Stimulated activated CD8-positive, alpha-beta memory T cell treated with anti-CD3 and anti-CD28 coated beads, Interleukin-4, amount 100 ng/mL, for 4 hours (primary cell): Measurements from ENCODE around the gene ATP2A1.
"Not testable (repeated sequence)": the region's sequence is repeated elsewhere in the genome, so short reads cannot be mapped to it uniquely, and the experiment has no call there.

Experiments
- DNase-seq, 2 donors: peaks; one replicate each; pipeline ENCODE4 v3.0.0-alpha.2; 2020; ENCODE audit warnings: low read depth in 2 of 2, low spot score in 1 of 2

Gene ATP2A1

DNA sequence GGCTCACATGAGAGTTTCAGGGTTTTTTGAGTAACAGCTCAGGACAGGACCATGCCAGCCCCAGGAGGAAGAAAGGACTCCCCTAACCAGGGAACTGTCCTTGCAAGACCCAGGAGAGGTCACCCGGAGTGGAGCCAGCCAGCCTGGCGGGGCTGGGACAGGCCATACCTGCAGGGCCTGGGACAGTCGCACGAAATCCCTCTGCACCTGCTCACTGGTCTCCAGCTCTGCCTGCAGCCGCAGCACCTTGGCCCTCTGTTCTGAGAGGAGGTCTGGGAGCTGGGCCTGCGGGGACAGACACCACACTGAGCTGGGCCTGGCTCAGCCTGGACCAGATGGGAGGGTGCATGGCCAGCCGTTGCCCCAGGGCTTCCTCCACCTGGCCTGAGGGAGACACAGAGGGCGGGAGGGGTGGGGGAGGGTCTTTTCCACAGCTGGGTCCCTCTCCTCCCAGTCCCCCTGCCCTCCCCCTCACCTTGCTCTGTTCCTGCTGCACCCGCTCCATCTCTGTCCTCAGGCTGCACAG, 27.0 kb downstream of the ATP2A1 start:
- no peak for DNase-seq

DNA sequence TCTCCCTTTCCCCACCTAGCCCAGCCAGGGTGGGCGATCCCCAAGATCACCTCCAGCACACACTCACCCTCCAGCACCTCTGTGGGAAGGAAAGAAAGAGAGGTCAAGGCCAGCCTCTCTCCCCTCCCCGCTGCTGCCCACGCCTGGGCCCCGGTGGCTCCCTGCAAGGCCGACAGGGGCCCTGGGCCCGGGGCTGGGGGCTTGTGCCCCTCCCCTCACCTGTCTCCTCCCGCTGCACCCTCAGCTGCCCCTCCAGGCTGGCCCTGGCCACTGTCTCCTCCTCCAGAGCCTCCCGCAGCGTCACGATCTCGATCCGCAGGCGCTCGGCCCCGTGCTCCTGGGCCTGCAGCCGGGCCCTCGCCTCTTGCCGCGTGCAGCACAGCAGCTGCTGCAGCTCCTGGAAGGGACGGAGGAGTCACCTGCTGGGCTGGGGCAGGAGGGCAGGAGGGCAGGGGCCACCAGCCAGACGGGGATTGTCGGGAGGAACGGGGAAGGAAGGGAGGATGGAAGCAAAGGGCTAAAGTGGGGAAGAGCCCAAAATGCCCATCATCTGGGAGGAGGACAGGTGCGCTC, 27.6 kb downstream of the ATP2A1 start:
- no peak for DNase-seq

DNA sequence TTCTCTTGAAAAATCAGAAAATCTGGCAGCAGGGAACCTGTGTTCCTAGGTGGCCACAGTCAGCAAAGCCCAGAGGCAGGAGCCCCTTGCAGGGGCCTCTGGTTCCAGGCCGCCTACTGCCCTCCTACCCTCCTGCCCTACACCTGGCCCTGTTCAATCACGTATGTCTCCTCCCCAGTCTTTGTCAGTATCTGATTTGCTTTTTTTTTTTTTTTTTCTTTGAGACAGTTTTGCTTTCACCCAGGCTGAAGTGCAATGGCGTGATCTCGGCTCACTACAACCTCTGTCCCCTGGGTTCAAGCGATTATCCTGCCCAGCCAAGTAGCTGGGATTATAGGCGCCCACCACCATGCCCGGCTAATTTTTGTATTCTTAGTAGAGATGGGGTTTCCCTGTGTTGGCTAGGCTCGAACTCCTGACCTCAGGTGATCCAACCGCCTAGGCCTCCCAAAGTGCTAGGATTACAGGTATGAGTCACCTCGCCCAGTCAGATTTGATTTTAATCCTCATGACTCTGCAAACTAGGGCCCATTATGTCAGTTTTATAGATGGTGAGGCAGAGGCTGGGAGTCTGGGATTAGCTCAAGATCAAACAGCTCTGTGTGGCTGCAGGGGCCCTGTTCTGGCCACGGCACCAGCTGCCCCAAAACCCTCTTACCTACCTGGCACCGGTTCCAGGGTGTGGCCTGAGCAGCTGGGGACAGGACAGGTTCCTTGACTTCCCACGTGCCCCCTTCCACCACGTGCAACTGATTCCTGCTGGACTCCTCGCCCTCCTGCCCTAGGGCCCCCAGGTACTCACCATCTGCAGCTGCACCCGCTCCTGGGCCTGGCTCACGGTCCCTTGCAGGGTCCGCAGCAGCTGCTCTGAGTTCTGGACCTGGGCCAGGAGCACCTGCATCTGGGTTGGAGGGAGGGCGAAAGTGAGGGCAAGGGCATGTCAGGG, 32.1 kb downstream of the ATP2A1 start:
- DNase-seq: no peak

DNA sequence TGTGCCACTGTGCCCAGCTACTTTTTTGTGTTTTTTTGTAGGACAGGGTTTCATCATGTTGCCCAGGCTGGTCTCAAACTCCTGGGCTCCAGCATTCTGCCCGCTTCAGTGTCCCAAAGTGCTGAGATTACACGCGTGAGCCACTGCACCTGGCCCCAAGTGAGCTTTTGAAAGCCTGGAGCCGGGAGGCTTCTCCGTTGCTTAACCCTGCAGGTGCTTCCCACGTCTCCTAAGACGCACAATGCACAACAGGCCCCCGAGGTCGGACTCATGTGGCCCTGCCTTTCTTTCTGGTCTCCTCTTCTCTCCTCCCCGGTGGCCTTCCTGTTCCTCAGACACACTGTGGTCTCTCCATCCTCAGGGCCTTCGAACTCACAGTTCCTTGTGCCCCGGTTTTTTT, 34.3 kb downstream of the ATP2A1 start:
- no peak for DNase-seq

DNA sequence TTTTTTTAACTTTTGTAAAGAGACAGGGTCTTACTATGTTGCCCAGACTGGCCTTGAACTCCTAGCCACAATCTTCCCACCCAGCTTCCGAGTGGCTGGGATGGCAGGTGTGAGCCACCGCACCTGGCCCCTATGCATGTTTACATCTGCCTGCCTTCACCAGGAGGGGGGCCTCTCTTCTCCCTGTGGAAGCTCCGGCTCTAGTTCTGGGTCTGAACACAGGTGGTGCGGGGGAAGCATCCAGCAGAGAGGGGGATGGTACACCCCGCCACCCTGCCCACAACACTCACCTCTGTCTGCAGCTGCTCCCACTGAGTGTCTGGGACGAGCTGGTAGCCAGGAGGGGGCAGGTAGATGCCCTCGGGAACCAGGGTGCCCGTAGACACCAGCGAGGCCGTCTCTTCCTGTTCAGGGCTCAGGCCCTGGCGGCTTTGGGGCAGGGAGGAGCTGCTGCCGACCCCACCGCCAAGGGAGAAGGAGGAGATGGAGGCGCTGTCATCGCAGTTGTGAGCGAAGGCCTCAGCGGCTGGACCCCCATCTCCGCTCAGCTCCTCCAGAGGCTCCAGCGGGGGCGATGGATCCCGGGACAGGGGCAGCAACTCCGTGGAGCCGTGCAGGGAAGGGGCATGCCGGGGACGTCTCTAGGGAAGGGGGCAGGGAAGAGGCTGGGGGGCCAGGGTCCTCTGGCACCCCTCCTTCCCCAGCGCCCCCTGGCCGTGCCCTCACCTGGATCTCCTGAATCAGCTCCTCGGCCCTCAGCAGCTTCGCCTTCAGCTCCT, 35.8 kb downstream of the ATP2A1 start:
- DNase-seq: no peak

DNA sequence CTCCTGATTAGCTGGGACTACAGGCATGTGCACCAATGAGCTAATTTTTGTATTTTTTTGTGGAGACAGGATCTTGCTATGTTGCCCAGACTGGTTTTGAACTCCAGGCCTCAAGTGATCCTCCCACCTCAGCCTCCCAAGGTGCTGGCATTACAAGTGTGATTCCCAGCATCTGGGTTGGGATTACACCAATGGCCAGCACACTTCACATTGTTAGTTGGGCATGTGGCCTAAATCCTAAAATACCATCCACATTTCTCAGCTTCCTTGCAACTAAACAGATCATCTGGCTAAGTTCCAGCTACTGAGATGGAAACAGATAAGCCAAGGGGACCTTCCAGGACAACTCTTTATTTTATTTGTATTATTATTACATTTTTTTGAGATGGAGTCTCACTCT, 36.9 kb downstream of the ATP2A1 start:
- no peak for DNase-seq

DNA sequence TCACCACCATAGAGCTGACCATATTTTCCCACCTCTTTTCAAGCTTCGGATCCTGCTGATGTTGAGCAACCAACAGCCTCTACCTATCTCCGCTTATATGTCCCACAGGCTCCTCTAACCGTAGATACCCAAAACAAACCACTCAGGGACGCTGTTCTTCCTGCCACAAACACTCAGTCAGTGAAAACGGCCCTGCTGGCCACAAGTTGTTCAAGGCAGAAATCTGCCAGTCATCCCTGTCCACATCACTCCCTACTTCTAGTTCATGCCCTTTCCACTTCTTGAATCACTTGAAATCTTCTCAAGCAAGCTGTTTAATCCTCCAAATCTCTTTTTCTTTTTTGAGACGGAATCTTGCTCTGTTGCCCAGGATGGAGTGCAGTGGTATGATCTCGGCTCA, 38.8 kb downstream of the ATP2A1 start:
- DNase-seq: no peak

DNA sequence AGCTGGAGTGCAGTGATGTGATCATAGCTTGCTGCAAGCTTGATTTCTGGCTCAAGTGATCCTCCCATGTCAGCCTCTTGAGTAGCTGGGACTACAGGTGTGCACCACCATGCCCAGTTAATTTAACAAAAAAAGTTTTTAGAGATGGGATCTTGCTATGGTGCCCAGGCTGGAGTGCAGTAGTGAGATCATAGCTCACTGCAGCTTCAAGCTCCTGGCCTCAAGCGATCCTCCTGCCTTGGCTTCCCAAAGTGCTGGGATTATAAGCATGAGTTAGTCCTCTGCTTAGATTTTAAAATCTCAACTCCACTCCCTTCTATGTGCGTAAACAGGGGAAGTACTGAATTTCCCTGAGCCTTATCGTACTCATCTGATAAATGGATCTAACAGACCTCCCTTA, 40.4 kb downstream of the ATP2A1 start:
- DNase-seq: no peak

DNA sequence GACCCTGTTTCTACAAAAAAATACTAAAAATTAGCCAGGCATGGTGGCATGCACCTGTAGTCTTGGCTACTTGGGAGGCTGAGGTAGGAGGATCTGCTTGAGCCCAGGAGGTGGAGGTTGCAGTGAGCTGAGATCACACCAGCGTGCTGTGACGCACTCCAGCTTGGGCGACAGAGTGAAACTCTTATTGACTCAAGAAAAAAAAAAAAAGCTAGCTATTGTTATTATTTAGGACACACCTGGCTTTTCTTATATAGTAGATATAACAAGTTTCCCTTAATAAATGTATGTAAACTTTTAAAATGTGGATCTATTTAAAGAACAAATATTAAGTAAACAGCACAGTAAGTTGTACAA, 44.9 kb downstream of the ATP2A1 start:
- no peak for DNase-seq

DNA sequence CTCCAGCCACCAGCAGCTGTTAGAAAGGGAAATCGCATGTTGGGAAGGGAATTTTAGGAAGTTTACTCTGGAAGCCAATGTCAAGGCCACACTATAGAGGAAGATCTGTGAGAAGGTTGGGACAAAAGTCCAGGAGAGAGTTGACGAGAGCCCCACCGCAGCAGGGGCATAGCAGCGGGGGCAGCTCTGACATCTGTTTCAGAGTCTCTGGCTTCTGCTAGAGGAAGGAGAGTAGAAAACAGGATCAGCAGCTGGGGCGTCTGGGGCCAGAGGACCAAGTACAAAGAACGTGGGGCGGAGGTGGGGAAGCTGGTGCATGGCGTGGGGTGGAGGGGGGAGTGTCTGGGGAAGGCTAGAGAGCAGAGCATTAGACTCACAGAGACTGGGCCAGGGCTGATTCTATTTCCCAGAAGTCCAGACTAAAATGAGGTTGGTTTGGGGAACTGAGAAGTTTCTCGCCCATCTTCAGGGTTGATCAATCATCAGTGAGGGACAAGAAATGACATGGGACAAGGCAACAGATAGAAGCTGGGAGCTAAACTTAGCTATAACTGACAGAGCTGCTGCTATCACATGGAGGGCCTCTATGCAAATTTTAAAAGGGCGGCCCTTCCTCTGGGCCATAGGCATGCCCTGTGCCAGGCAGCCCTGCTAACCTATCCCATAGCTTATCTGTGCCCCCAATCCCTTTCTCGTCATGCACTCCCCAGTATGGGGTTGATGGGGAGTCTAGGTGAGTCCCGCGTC, 45.5 kb downstream of the ATP2A1 start:
- DNase-seq: no peak

DNA sequence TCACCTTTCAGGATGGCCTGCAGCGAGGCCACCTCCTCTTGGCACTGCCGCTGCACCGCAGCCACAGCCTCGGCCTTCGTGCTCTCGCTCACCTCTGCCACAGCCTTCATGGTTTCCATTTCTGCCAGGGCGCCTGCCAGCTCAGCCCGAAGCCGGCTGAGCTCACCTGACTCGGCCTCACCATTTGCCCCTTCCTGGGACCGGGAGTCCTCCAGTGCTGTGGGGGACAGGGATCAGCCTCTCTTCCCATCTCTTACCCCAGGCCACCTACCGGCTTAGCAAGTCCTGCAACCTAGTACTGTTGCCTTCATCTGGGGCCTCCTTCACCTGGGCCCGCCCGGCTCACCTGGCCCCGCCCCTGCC, 46.1 kb downstream of the ATP2A1 start:
- no peak for DNase-seq

DNA sequence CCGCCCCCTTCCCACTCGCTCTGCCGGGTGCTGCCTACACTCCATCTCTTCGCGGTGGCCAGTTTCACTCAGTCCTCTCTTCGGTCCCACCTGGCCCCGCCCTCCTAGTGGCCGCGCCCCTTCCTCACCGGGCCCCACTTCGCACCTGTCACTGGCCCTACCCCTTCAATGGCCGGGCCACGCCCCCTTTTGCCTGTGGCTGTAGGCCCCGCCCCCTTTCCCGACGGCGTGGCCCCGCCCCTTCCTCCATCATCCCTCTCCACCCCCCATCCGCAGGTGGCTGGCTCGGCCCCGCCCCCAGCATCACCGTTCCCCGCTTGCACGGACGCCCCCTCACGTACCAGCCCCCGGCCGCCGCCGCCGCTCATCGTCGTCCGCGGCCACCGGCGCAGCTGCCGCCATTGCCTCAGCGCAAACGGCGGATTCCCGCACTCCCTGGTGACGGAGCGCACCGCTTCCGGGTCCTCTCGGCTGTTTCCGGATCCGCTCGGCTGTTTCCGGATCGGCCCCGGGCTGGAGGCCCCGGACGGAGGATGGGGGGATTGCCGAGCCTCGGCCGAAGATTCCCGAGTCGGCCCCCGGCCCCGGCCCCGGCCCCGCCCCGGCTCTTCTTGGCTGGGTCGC, 46.6 kb downstream of the ATP2A1 start, which contains the start of gene RABEP2:
Gene RABEP2 (minus strand): TSS at position 477 of the 624 bp plus-strand sequence. CDS start 75 bp downstream, at position 402.
- peak; percentile 81 to 83 for DNase-seq

DNA sequence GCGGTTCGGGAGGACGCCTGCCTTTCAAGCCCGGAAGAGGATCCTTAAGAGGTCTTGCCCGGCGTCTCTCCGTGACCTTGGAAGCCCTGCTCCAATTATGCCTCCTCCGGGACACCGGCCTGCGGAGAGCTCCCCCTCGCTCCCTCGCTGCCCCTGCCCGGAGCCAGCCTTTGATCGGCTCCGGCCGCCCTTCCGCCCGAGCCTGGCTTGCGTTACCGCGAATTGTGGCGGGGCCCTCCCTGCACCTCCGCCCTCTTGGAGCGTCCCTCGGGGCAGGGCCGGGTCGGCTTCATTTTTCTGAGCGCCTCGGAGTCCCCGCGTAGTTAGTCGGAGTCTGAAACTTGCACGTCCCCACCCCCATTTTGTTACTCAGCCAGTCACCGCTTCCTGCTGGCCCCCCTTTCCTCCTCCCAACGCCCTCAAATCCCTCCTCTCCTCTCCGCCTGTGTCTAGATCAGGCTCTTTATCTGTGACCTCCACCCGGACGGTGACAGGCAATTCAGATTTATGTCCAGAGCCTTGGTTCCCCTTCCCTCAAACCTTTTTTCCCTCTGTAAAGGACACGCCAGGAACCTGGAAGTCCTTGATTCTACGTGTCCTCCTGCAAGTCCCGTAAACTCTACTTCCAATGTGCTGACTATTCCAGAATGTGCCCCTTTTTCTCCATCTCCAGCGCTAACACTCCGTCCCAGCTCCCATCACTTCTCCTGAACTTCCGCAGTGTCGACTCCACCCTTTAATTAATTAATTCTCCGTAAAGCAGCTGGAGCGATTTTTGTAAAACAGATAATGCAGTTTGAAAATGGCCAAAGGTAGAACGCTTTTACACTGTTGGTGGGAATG, 47.3 kb downstream of the ATP2A1 start:
- DNase-seq: peak; percentile 43 to 61

DNA sequence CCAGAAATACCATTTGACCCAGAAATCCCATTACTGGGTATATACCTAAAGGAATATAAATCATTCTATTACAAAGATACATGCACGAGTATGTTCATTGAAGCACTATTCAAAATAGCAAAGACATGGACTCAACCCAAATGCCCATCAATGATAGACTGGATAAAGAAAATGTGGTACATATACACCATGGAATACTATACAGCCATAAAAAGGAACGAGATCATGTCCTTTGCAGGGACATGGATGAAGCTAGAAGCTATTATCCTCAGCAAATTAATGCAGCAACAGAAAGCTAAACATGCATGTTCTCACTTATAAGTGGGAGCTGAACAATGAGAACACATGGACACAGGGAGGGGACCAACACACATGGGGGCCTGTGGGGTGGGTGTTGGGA, 48.0 kb downstream of the ATP2A1 start:
- not testable (repeated sequence) for DNase-seq

DNA sequence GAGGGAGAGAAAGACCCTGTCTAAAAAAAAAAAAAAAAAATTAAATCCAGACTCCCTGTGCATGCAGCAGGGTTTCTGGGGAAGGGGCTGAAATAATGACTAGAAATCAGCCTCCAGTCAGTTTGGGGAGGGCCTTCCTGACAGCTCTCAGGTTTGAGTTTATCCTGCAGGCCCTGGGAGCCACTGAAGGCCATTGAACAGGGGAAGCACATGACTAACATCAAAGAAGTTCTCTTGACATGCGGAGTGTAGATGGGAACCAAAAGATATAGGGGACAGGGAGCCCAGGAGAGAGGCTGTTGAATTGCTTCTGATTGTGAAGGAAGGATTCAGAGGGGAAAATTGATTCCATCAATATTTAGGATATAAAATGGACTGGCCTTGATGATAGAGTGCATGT, 49.5 kb downstream of the ATP2A1 start:
- DNase-seq: no peak

DNA sequence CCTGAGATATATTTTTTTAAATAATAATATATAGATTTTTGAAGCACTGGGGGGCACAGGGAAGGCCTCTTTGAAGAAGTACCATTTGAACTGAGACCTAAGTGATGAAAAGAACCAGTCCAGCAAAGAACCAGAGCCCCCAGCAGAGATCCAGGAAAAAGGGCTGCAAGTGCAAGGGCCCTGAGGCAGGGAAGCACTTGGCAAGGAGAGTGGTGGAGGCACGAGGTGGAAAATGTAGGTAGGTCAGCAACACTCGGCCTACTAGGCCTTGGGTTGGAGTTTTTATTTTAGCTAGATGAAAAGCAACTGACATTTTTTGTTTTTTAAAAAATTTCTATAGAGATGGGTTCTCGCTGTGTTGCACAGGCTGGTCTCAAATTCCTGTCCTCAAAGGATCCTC, 51.9 kb downstream of the ATP2A1 start:
- no peak for DNase-seq

DNA sequence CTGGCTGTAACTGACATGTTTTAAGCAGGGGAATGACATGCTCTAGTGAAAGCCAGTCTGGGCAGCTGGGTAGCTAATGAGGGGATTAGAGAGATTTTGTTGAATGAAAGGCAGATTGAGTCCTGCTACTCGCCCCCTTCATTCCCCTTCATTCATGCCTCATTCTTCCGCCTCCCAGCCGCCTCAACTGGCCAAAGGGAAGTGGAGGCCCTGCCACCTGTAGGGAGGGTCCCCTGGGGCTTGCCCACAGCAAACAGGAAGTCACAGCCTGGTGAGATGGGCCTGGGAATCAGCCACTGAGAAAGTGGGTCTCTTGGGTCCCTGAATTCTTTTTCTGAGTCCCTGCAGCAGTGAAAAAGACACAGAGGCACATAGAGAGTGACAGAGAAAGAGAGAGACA, 52.4 kb downstream of the ATP2A1 start:
- no peak for DNase-seq

DNA sequence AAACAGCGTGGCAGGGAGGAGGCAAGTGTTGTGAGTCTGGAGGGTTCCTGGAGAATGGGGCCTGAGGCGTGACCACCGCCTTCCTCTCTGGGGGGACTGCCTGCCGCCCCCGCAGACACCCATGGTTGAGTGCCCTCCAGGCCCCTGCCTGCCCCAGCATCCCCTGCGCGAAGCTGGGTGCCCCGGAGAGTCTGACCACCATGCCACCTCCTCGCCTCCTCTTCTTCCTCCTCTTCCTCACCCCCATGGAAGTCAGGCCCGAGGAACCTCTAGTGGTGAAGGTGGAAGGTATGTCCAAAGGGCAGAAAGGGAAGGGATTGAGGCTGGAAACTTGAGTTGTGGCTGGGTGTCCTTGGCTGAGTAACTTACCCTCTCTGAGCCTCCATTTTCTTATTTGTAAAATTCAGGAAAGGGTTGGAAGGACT, 53.5 kb downstream of the ATP2A1 start, which contains the start of gene CD19:
Gene CD19 (plus strand): TSS at position 171 of the 425 bp plus-strand sequence. CDS start 30 bp downstream, at position 201.
- DNase-seq: no peak

DNA sequence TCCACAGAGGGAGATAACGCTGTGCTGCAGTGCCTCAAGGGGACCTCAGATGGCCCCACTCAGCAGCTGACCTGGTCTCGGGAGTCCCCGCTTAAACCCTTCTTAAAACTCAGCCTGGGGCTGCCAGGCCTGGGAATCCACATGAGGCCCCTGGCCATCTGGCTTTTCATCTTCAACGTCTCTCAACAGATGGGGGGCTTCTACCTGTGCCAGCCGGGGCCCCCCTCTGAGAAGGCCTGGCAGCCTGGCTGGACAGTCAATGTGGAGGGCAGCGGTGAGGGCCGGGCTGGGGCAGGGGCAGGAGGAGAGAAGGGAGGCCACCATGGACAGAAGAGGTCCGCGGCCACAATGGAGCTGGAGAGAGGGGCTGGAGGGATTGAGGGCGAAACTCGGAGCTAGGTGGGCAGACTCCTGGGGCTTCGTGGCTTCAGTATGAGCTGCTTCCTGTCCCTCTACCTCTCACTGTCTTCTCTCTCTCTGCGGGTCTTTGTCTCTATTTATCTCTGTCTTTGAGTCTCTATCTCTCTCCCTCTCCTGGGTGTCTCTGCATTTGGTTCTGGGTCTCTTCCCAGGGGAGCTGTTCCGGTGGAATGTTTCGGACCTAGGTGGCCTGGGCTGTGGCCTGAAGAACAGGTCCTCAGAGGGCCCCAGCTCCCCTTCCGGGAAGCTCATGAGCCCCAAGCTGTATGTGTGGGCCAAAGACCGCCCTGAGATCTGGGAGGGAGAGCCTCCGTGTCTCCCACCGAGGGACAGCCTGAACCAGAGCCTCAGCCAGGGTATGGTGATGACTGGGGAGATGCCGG, 54.3 kb downstream of the ATP2A1 start:
- DNase-seq: no peak
